K562 (cell line): ENCODE measurements around the gene SPRN.

ENCODE experiments used
- ELF4 ChIP-seq: fragments of 450-650 bp; formaldehyde crosslinking; IDR thresholded peaks from 2 replicates; pipeline ENCODE4 v1.4.0; 2022; ENCODE audit warnings: missing genetic modification characterization
- POLR2A ChIP-seq: fragments of 450-650 bp; conservative IDR thresholded peaks from 2 replicates; pipeline ENCODE4 v1.6.1; 2016
- RHOXF2B ChIP-seq: fragments of 250-450 bp; sonication (Bioruptor Pico); conservative IDR thresholded peaks from 2 replicates; pipeline ENCODE4 v1.5.1; 2021
- SIRT6 ChIP-seq: IDR thresholded peaks from one replicate; pipeline ENCODE4 v1.6.1; 2012; ENCODE audit warnings: low read depth, mild to moderate bottlenecking, control low read depth, inconsistent platforms, low read length, moderate library complexity
- ZNF146 ChIP-seq: IDR thresholded peaks from one replicate; pipeline ENCODE4 v1.6.1; 2018; ENCODE audit warnings: missing compliant biosample characterization; ENCODE audit not compliant: unreplicated experiment
- TF ChIP-seq, protein P1 (sequence below), 3 experiments: IDR thresholded peaks in 2 of 3; conservative IDR thresholded peaks in 1 of 3; 2 replicates each; pipeline ENCODE4 v1.5.1; 2011 to 2012; ENCODE audit warnings: low read length in 3 of 3, mild to moderate bottlenecking in 3 of 3, control low read depth in 2 of 3, improper control_type of control experiment in 1 of 3, inconsistent platforms in 1 of 3, low read depth in 1 of 3, mixed read lengths in 1 of 3, moderate library complexity in 1 of 3; ENCODE audit not compliant: insufficient read depth in 2 of 3
- TF ChIP-seq, protein P2 (sequence below): fragments of 150-350 bp; conservative IDR thresholded peaks from 2 replicates; pipeline ENCODE4 v1.6.1; 2014; ENCODE audit warnings: low read length
- TF ChIP-seq, protein P3 (sequence below): sonication (generic); formaldehyde crosslinking; IDR thresholded peaks from 2 replicates; pipeline ENCODE4 v1.8.0; 2023; ENCODE audit warnings: mild to moderate bottlenecking, missing genetic modification reagents

DNA sequence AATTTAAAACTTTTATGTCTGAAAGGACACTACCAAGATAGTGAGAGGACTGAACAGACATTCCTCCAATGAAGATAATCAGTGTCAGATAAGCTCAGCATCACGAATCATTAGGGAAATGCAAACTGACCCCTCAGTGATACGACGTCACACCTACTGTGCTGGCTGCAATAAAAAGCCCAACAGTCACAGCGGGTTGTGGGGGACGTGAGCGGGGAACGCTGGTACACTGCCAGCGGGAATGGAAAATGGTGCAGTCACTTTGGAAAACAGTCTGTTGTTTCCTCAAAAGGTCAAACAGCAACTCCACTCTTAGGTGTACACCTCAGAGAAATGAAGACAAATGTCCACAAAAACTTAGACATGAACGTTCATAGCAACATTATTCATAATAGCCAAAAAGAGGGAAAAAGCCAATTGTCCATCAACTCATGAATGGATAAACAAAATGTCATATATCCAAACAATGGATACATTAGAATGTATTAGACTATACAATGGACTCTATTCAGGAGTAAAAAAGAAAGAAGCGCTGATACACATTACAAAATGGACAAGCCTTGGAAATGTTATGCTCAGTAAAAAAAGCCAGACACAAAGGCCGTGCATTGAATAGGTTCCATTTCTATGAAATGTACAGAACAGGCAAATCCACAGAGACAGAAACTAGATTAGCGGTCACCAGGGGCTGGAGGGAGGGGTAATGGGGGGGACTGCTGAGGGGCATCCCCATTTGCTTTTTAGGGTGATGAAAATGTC is 48.9 kb downstream of the SPRN start:
- TF ChIP-seq RHOXF2B (CRISPR knock-in tag), result no peak
- TF ChIP-seq SIRT6, result no peak
- TF ChIP-seq ELF4 (CRISPR knock-in tag), result no peak
- TF ChIP-seq, protein P1, sequence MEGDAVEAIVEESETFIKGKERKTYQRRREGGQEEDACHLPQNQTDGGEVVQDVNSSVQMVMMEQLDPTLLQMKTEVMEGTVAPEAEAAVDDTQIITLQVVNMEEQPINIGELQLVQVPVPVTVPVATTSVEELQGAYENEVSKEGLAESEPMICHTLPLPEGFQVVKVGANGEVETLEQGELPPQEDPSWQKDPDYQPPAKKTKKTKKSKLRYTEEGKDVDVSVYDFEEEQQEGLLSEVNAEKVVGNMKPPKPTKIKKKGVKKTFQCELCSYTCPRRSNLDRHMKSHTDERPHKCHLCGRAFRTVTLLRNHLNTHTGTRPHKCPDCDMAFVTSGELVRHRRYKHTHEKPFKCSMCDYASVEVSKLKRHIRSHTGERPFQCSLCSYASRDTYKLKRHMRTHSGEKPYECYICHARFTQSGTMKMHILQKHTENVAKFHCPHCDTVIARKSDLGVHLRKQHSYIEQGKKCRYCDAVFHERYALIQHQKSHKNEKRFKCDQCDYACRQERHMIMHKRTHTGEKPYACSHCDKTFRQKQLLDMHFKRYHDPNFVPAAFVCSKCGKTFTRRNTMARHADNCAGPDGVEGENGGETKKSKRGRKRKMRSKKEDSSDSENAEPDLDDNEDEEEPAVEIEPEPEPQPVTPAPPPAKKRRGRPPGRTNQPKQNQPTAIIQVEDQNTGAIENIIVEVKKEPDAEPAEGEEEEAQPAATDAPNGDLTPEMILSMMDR (IDR thresholded peaks at IDR 0.05 in 2 of 3, conservative IDR thresholded peaks at IDR 0.05 in 1 of 3; ENCODE audit: insufficient read depth in 2 of 3, low read depth in 1 of 3, low read length in 3 of 3), result no peak
- TF ChIP-seq, protein P2, sequence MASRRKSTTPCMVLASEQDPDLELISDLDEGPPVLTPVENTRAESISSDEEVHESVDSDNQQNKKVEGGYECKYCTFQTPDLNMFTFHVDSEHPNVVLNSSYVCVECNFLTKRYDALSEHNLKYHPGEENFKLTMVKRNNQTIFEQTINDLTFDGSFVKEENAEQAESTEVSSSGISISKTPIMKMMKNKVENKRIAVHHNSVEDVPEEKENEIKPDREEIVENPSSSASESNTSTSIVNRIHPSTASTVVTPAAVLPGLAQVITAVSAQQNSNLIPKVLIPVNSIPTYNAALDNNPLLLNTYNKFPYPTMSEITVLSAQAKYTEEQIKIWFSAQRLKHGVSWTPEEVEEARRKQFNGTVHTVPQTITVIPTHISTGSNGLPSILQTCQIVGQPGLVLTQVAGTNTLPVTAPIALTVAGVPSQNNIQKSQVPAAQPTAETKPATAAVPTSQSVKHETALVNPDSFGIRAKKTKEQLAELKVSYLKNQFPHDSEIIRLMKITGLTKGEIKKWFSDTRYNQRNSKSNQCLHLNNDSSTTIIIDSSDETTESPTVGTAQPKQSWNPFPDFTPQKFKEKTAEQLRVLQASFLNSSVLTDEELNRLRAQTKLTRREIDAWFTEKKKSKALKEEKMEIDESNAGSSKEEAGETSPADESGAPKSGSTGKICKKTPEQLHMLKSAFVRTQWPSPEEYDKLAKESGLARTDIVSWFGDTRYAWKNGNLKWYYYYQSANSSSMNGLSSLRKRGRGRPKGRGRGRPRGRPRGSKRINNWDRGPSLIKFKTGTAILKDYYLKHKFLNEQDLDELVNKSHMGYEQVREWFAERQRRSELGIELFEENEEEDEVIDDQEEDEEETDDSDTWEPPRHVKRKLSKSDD, result no peak
- TF ChIP-seq, protein P3, sequence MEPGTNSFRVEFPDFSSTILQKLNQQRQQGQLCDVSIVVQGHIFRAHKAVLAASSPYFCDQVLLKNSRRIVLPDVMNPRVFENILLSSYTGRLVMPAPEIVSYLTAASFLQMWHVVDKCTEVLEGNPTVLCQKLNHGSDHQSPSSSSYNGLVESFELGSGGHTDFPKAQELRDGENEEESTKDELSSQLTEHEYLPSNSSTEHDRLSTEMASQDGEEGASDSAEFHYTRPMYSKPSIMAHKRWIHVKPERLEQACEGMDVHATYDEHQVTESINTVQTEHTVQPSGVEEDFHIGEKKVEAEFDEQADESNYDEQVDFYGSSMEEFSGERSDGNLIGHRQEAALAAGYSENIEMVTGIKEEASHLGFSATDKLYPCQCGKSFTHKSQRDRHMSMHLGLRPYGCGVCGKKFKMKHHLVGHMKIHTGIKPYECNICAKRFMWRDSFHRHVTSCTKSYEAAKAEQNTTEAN (CRISPR knock-in tag), result no peak
- no peak for TF ChIP-seq ZNF146 (CRISPR knock-in tag)
- no peak for TF ChIP-seq POLR2A
